B cell (primary cell): ENCODE data around the gene SLC24A3. TPM values are rescaled to one million over a fixed set of nuclear protein-coding genes. Genes with fewer than 3 reads are reported as not detected.

Source experiments
- ATAC-seq: fragments of 200-7000 bp; cut with Tn5 transposase; one replicate; pipeline ENCODE4 v1.10.0; 2021; ENCODE audit warnings: low read depth, mild to moderate bottlenecking, moderate number of reproducible peaks, moderate library complexity
- CTCF ChIA-PET: fragments of 350-600 bp; sonication (Branson Sonifier 250); formaldehyde crosslinking; loops from one replicate; lab custom pipeline; 2021; ENCODE audit warnings: antibody characterized with exemption, inconsistent platforms; lab: Charles Lee
- POLR2A ChIA-PET: fragments of 350-600 bp; sonication (Branson Sonifier 250); formaldehyde crosslinking; loops from one replicate; lab custom pipeline; 2021; ENCODE audit warnings: antibody characterized with exemption; lab: Charles Lee
- DNase-seq: peaks from one replicate; pipeline ENCODE4 v3.0.0; 2013
- H2AFZ ChIP-seq: 2 replicates; pipeline ENCODE4 v1.6.1; 2012; ENCODE audit warnings: mild to moderate bottlenecking, low read depth, low read length; ENCODE audit not compliant: insufficient read depth, poor library complexity, severe bottlenecking
- H3K27ac ChIP-seq, 2 donors: 1 replicate in 1 of 2; 2 replicates in 1 of 2; pipeline ENCODE4 v1.5.1; 2012 to 2013; ENCODE audit warnings: low read length in 2 of 2, mild to moderate bottlenecking in 2 of 2, moderate library complexity in 1 of 2
- H3K27me3 ChIP-seq, 4 experiments: fragments of 200-600 bp in 1 of 4; sonication (generic) in 1 of 4; replicated peaks in 1 of 4; 1 replicate in 2 of 4; 2 replicates in 2 of 4; pipeline versions ENCODE4 v1.6.1 to v1.7.0; 2013 to 2016; ENCODE audit warnings: low read length in 3 of 4, mild to moderate bottlenecking in 2 of 4, mixed read lengths in 1 of 4, moderate library complexity in 1 of 4; ENCODE audit not compliant: insufficient read depth in 4 of 4, control insufficient read depth in 3 of 4; ENCODE audit errors: control extremely low read depth in 1 of 4
- H3K36me3 ChIP-seq, 2 experiments: replicated peaks in 1 of 2; 1 replicate in 1 of 2; 2 replicates in 1 of 2; pipeline versions ENCODE4 v1.6.1 to v1.7.1; 2013; ENCODE audit warnings: low read length in 1 of 2; ENCODE audit not compliant: insufficient read depth in 2 of 2, control insufficient read depth in 1 of 2; ENCODE audit errors: control extremely low read depth in 1 of 2, extremely low read depth in 1 of 2
- H3K4me1 ChIP-seq, 2 donors: fragments of 200-600 bp in 1 of 2; sonication (generic) in 1 of 2; 1 replicate in 1 of 2; 2 replicates in 1 of 2; pipeline versions ENCODE4 v1.5.1 to v1.6.1; 2013 to 2017; ENCODE audit warnings: low read length in 2 of 2; ENCODE audit not compliant: control insufficient read depth in 2 of 2, insufficient read depth in 2 of 2
- H3K4me2 ChIP-seq: replicated peaks from 2 replicates; pipeline ENCODE3; 2012; ENCODE audit warnings: mild to moderate bottlenecking, low read depth, low read length; ENCODE audit not compliant: poor library complexity, severe bottlenecking
- H3K4me3 ChIP-seq, 5 experiments: fragments of 200-600 bp in 1 of 5; sonication (generic) in 1 of 5; 1 replicate in 3 of 5; 2 replicates in 2 of 5; pipeline versions ENCODE4 v1.5.1 to v1.7.0; 2011 to 2016; ENCODE audit warnings: low read length in 4 of 5, mild to moderate bottlenecking in 4 of 5, low read depth in 2 of 5, control low read depth in 1 of 5, moderate library complexity in 1 of 5; ENCODE audit not compliant: insufficient read depth in 1 of 5; ENCODE audit errors: control extremely low read depth in 1 of 5, extremely low read depth in 1 of 5
- H3K79me2 ChIP-seq: fragments of 200-600 bp; sonication (generic); one replicate; pipeline ENCODE4 v1.6.0; 2016; ENCODE audit warnings: low read length; ENCODE audit not compliant: control insufficient read depth, insufficient read depth
- H3K9ac ChIP-seq: fragments of 200-600 bp; sonication (generic); 2 replicates; pipeline ENCODE4 v1.6.1; 2017; ENCODE audit warnings: mild to moderate bottlenecking, low read length, moderate library complexity
- H3K9me3 ChIP-seq, 3 donors: one replicate each; pipeline versions ENCODE4 v1.6.1 to v1.7.1; 2013; ENCODE audit warnings: low read length in 2 of 3; ENCODE audit not compliant: control insufficient read depth in 2 of 3, insufficient read depth in 1 of 3; ENCODE audit errors: control extremely low read depth in 1 of 3
- H4K20me1 ChIP-seq: 2 replicates; pipeline ENCODE4 v1.6.0; 2012; ENCODE audit warnings: mild to moderate bottlenecking, low read length; ENCODE audit not compliant: insufficient read depth, control insufficient read depth, poor library complexity, severe bottlenecking
- H3K27ac Mint-ChIP-seq: one replicate; pipeline ENCODE4 v1.8.0; 2021; ENCODE audit warnings: mixed read lengths
- H3K27me3 Mint-ChIP-seq: one replicate; pipeline ENCODE4 v1.8.0; 2021; ENCODE audit warnings: mixed read lengths
- H3K4me1 Mint-ChIP-seq: one replicate; pipeline ENCODE4 v1.8.0; 2021; ENCODE audit warnings: mixed read lengths
- H3K4me3 Mint-ChIP-seq: one replicate; pipeline ENCODE4 v1.8.0; 2021; ENCODE audit warnings: mixed read lengths
- H3K9me3 Mint-ChIP-seq: one replicate; pipeline ENCODE4 v1.8.0; 2022; ENCODE audit warnings: mixed read lengths; ENCODE audit not compliant: insufficient read depth
- CTCF ChIP-seq: fragments of 200-600 bp; IDR thresholded peaks from one replicate; pipeline ENCODE4 v1.8.0; 2022; ENCODE audit warnings: antibody characterized with exemption, mild to moderate bottlenecking
- EZH2 ChIP-seq: IDR thresholded peaks from 2 replicates; pipeline ENCODE4 v1.6.1; 2012; ENCODE audit warnings: borderline replicate concordance, low read depth, mild to moderate bottlenecking, moderate library complexity, low read length; ENCODE audit not compliant: insufficient read depth, poor library complexity, severe bottlenecking
- WGBS: methylation state at CpG from one replicate; pipeline ENCODE4 v1.1.5; 2013; ENCODE audit warnings: missing lambda C conversion rate; ENCODE audit not compliant: insufficient coverage; 5-methylcytosine and 5-hydroxymethylcytosine counted together
- intact Hi-C: fragments of 100-400 bp; cut with micrococcal nuclease; formaldehyde crosslinking; loops from one replicate; pipeline ENCODE4 v1.10.0; 2022
- polyA plus RNA-seq: library from polyadenylated mRNA; depleted of rRNA; stranded (reverse); fragments of >200 nt; gene quantifications from 2 replicates; pipeline ENCODE4 v1.2.3, GENCODE V29; 2012
- total RNA-seq, 2 donors: library from RNA; stranded (reverse); fragments of 120-200 nt in 1 of 2; gene quantifications; 1 replicate in 1 of 2; 2 replicates in 1 of 2; pipeline versions ENCODE4 v1.2.3 to v1.2.4, GENCODE V29; 2013 to 2022

Gene SLC24A3
- total and polyA plus RNA-seq, 2 donors (not counting 1 experiment from before 2014, with no cell fraction given) = not detected

- no peaks in the 10 kb centered on the region for H3K9me3 ChIP-seq
- ChIA-PET CTCF (interaction anchor here (0.9 to 6.3 kb wide), 2 partner anchors 17 to 18 kb away, joined by 5 to 34 read pairs; no protein-coding TSS in a partner anchor), POLR2A (no interaction called here)
- no peak overlapping the region for H2AFZ ChIP-seq
- WGBS = 98% methylated on average over 6 of the region's 7 CpGs
- ATAC-seq = no peak
- peaks cover 23% of the 10 kb centered on the region for H3K27me3 Mint-ChIP-seq
- no peak for TF ChIP-seq EZH2
- no peak for TF ChIP-seq CTCF
- H4K20me1 ChIP-seq = no peaks in the 10 kb centered on the region
- H3K27me3 ChIP-seq = no peaks in the 10 kb centered on the region
- H3K27ac ChIP-seq = no peak overlapping the region
- H3K4me3 ChIP-seq = no peak overlapping the region
- H3K4me2 ChIP-seq = no peak overlapping the region
- no peak overlapping the region for H3K27ac Mint-ChIP-seq
- H3K79me2 ChIP-seq = no peaks in the 10 kb centered on the region
- no peaks in the 10 kb centered on the region for H3K4me1 Mint-ChIP-seq
- intact Hi-C loops = no loop called here
- no peaks in the 10 kb centered on the region for H3K4me1 ChIP-seq
- H3K36me3 ChIP-seq = no peaks in the 10 kb centered on the region
- DNase-seq = no peak
- peaks cover 3% of the 10 kb centered on the region for H3K9me3 Mint-ChIP-seq
- no peak overlapping the region for H3K9ac ChIP-seq
- no peak overlapping the region for H3K4me3 Mint-ChIP-seq
Measured at GRCh38 chr20:19223640-19224039, 11.2 kb downstream of the SLC24A3 start.

DNA sequence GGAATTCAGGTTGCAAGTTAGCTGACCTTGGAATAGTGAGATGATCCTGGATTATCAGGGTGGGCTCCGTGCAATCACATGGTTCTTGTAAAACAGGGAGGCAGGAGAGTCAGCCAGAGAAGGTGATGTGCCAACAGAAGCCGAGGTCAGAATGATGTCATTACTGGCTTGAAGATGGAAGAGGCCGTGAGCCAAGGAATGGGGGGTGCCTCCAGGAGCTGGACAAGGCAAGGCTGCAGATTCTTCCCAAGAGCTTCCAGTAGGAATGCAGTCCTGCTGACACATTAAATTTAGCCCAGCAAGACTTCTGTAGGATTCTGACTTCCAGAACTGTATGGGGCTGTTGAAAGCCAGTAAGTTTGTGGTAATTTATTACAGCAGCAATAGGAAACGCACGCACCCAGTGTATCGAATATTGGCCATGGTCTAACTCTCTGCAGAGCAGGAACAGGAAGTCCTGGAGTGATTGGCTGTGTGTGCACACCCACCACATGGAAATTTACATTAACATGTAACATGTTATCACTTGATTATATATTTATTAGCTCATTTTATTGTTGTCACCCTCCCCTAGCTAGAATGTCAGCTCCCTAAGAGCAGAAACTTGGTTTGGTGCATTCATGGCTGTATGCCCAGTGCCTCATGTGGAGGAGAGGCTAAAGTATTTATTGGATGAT lies 19.1 kb downstream of the SLC24A3 start:
- H3K4me1 Mint-ChIP-seq = no peaks in the 10 kb centered on the region
- 71% methylated on average over 3 of the region's 6 CpGs for WGBS
- H3K9me3 ChIP-seq = no peaks in the 10 kb centered on the region
- no peak overlapping the region for H3K27ac ChIP-seq
- ATAC-seq (no peak), DNase-seq (no peak)
- H2AFZ ChIP-seq = no peak overlapping the region
- H3K27ac Mint-ChIP-seq = no peak overlapping the region
- H3K36me3 ChIP-seq = no peaks in the 10 kb centered on the region
- H3K79me2 ChIP-seq = no peaks in the 10 kb centered on the region
- H3K4me3 Mint-ChIP-seq = no peak overlapping the region
- POLR2A ChIA-PET = no interaction called here
- CTCF ChIA-PET = no interaction called here
- intact Hi-C loops = no loop called here
- no peak for TF ChIP-seq CTCF
- TF ChIP-seq EZH2 = no peak
- no peaks in the 10 kb centered on the region for H3K4me1 ChIP-seq
- no peak overlapping the region for H3K4me2 ChIP-seq
- H3K27me3 ChIP-seq = no peaks in the 10 kb centered on the region
- H4K20me1 ChIP-seq = no peaks in the 10 kb centered on the region
- H3K27me3 Mint-ChIP-seq = peaks cover 26% of the 10 kb centered on the region
- H3K4me3 ChIP-seq = no peak overlapping the region
- no peak overlapping the region for H3K9ac ChIP-seq
- H3K9me3 Mint-ChIP-seq = peaks cover 2% of the 10 kb centered on the region
